ENCODE results near the gene AKT3. TPM values are rescaled to one million over a fixed set of nuclear protein-coding genes. Genes with fewer than 3 reads are reported as not detected.
A peak's percentile ranks its signal among the peaks of the same experiment; 100 is the strongest.

Gene AKT3
- total RNA-seq, 2 donors from 2014 or later = 13.6 to 31.2 TPM

DNA sequence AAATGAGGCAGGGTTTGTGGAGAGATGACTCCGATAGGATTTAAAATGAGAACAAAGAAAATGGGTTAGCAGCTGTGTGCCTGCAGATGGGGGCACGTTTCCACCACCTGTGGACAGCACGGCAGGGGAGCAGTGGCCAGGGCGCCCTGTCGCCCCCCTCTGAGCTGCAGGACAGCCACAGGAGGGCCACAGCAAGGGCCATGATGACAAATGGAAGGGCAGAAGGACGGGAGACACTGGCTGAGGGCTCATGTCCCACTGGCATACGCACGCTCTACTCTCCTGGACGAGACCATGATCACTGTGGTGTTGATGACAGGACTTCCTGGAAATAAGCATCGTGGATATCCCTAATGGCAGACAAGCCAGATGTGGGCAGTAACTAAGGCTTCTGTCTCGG, 353.2 kb downstream of the AKT3 start:
- Histone ChIP-seq H3K36me3 (no peaks in the 10 kb centered on the region), H3K4me3 (no peak overlapping the region), H3K9me3 (no peaks in the 10 kb centered on the region), H3K27me3 (no peaks in the 10 kb centered on the region), H3K27ac (peak overlapping the region; percentile 70 to 84), H3K4me1 (peaks cover 0 to 20% of the 10 kb centered on the region in 2 donors)
- no peak for TF ChIP-seq CTCF (IDR thresholded peaks at IDR 0.05)
- DNase-seq (ENCODE audit: low spot score) = no peak

GRCh38 chr1:243496187-243496646, 353.8 kb downstream of the AKT3 start:
- Histone ChIP-seq H3K36me3 (no peaks in the 10 kb centered on the region), H3K27ac (peak overlapping the region; percentile 70 to 84), H3K4me3 (no peak overlapping the region), H3K4me1 (peaks cover 0 to 20% of the 10 kb centered on the region in 2 donors), H3K9me3 (no peaks in the 10 kb centered on the region), H3K27me3 (no peaks in the 10 kb centered on the region)
- TF ChIP-seq CTCF (IDR thresholded peaks at IDR 0.05) = no peak
- no peak for DNase-seq (ENCODE audit: low spot score)

DNA sequence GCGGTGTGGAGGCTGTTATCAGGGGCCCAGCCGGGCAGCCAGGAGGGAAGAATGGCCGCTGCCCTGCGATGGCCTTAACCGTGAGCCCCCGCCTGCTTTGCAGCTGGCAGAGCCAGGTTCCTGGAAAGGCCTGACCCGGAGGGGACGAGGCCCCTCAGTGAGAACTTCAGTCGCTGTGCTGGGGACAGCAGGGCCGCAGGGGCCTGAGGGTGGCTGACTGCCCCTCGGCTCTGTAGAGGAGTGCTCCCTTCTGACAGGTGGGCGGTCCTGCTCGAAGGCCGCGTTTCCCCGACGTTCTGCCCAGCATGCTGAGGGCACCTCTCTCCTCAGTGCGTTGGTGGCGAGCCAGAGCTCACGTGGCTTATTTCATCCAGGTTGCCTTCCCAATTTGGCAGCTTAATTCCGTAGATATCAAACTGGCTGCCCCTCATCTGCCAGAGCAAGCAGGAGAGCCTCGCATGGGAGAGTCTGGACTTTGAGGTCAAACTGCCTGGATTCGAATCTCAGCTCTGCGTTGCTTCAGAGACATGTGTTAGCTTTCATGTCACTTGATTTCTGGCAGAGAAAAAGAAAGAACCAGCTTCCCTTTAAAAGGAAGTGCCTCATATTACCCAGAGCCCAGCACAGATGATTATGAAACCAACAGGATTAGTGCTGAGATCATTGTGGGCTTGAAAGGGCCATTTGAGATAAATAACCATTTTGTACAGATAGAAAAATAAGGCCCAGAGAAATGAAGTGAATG, 354.4 kb downstream of the AKT3 start:
- no peaks in the 10 kb centered on the region for H3K36me3 ChIP-seq
- H3K4me1 ChIP-seq = peaks cover 0 to 20% of the 10 kb centered on the region in 2 donors
- no peak for DNase-seq (ENCODE audit: low spot score)
- no peak for TF ChIP-seq CTCF (IDR thresholded peaks at IDR 0.05)
- H3K9me3 ChIP-seq = no peaks in the 10 kb centered on the region
- no peak overlapping the region for H3K4me3 ChIP-seq
- H3K27me3 ChIP-seq = no peaks in the 10 kb centered on the region
- H3K27ac ChIP-seq = peak overlapping the region; percentile 70 to 84

- H3K4me3 ChIP-seq = no peak overlapping the region
- H3K27me3 ChIP-seq = no peaks in the 10 kb centered on the region
- H3K9me3 ChIP-seq = no peaks in the 10 kb centered on the region
- peaks cover 0 to 20% of the 10 kb centered on the region in 2 donors for H3K4me1 ChIP-seq
- no peaks in the 10 kb centered on the region for H3K36me3 ChIP-seq
- no peak for TF ChIP-seq CTCF (IDR thresholded peaks at IDR 0.05)
- no peak for DNase-seq (ENCODE audit: low spot score)
- peak overlapping the region; percentile 70 to 84 for H3K27ac ChIP-seq
Observed at GRCh38 chr1:243494741-243495431, 355.2 kb downstream of the AKT3 start.

DNA sequence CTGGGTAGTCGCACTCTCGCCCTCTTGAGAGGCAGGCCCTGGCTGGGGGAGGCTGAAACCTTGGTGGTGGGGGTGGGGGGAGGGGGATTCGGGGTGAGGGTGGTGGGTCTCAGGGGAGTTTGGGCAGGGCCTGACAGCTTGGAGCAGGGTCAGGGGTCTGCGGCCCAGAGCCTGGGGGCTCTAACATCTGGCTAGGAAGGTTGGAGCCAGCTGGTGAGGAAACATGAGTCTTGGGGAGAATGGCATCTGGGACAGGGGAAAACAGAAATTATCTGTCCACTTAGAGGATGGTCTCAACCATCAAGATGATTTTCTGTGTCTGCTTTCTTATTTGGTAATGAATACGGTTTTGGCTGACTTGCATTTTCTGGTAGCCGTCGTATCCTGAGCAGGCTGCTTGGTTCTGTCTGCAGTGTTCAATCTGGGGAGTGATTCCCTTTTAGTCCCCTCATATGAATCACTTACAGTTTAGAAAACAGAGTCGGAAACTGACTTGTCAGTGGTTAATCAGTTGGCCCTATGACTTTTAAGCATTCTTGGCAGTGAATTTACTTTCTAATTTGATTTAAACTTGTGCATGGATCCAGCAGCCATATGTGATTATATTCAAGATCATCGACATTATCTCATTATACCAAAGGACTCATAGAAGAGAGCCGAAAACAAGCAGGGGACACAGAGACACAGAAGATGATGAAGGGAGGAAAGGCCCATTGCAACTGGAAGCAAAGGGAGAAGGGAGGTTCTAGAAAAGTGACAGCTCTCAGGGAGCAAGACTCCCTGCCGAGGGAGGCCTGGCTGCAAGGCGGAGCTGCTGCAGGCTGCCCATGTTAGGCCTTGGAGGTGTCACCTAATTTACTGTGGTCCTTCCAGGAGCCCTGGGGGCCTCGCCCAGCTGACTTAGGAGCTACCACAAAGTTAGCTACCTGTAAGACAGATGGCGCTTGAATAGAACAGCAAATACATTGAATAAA, 356.6 kb downstream of the AKT3 start:
- Histone ChIP-seq H3K27ac (peak overlapping the region in 1 of 2 donors; percentile 6), H3K4me3 (no peak overlapping the region), H3K4me1 (peaks cover 0 to 20% of the 10 kb centered on the region in 2 donors), H3K36me3 (no peaks in the 10 kb centered on the region), H3K27me3 (no peaks in the 10 kb centered on the region), H3K9me3 (no peaks in the 10 kb centered on the region)
- TF ChIP-seq CTCF (IDR thresholded peaks at IDR 0.05) = no peak
- DNase-seq (ENCODE audit: low spot score) = no peak

All from right atrium auricular region (tissue), 2 donors.